ENCODE measurements around the gene PBXIP1. TPM values are rescaled to one million over a fixed set of nuclear protein-coding genes. Genes with fewer than 3 reads are reported as not detected.

Gene PBXIP1
- total RNA-seq, 1 donor from 2014 or later = 92.6 TPM

- no peak for DNase-seq (ENCODE audit: extremely low spot score, unreplicated experiment)
- no peaks in the 10 kb centered on the region for H3K9me3 Mint-ChIP-seq (ENCODE audit: unreplicated experiment)
- no peak for TF ChIP-seq CTCF (IDR thresholded peaks at IDR 0.05)
- peaks cover 16% of the 10 kb centered on the region for H3K36me3 Mint-ChIP-seq (ENCODE audit: unreplicated experiment)
- H3K27ac Mint-ChIP-seq (ENCODE audit: unreplicated experiment) = no peak overlapping the region
- no peak overlapping the region for H3K4me3 Mint-ChIP-seq (ENCODE audit: unreplicated experiment)
- H3K27me3 Mint-ChIP-seq (ENCODE audit: unreplicated experiment) = no peaks in the 10 kb centered on the region
- peaks cover 13% of the 10 kb centered on the region for H3K4me1 Mint-ChIP-seq (ENCODE audit: unreplicated experiment)
Observed at GRCh38 chr1:154948079-154948478, 7.8 kb downstream of the PBXIP1 start.

GRCh38 chr1:154945962-154946850 lies 9.7 kb downstream of the PBXIP1 start:
- Mint-ChIP-seq H3K27me3 (ENCODE audit: unreplicated experiment) (no peaks in the 10 kb centered on the region), H3K36me3 (ENCODE audit: unreplicated experiment) (peaks cover 14% of the 10 kb centered on the region), H3K9me3 (ENCODE audit: unreplicated experiment) (no peaks in the 10 kb centered on the region), H3K4me1 (ENCODE audit: unreplicated experiment) (no peaks in the 10 kb centered on the region), H3K27ac (ENCODE audit: unreplicated experiment) (no peak overlapping the region), H3K4me3 (ENCODE audit: unreplicated experiment) (no peak overlapping the region)
- no peak for TF ChIP-seq CTCF (IDR thresholded peaks at IDR 0.05)
- no peak for DNase-seq (ENCODE audit: extremely low spot score, unreplicated experiment)

- H3K36me3 Mint-ChIP-seq (ENCODE audit: unreplicated experiment) = peaks cover 9% of the 10 kb centered on the region
- no peak for DNase-seq (ENCODE audit: extremely low spot score, unreplicated experiment)
- TF ChIP-seq CTCF (IDR thresholded peaks at IDR 0.05) = no peak
Observed at GRCh38 chr1:154945160-154945961, 10.5 kb downstream of the PBXIP1 start.

GRCh38 chr1:154944401-154945159 lies 11.3 kb downstream of the PBXIP1 start:
- TF ChIP-seq CTCF (IDR thresholded peaks at IDR 0.05) = no peak
- no peaks in the 10 kb centered on the region for H3K27me3 Mint-ChIP-seq (ENCODE audit: unreplicated experiment)
- no peaks in the 10 kb centered on the region for H3K4me1 Mint-ChIP-seq (ENCODE audit: unreplicated experiment)
- H3K27ac Mint-ChIP-seq (ENCODE audit: unreplicated experiment) = no peak overlapping the region
- H3K4me3 Mint-ChIP-seq (ENCODE audit: unreplicated experiment) = no peak overlapping the region
- no peak for DNase-seq (ENCODE audit: extremely low spot score, unreplicated experiment)
- peaks cover 9% of the 10 kb centered on the region for H3K36me3 Mint-ChIP-seq (ENCODE audit: unreplicated experiment)
- no peaks in the 10 kb centered on the region for H3K9me3 Mint-ChIP-seq (ENCODE audit: unreplicated experiment)

More at GRCh38 chr1:154945160-154945961, 10.5 kb downstream of the PBXIP1 start:
- Mint-ChIP-seq H3K27ac (ENCODE audit: unreplicated experiment) (no peak overlapping the region), H3K4me3 (ENCODE audit: unreplicated experiment) (no peak overlapping the region), H3K27me3 (ENCODE audit: unreplicated experiment) (no peaks in the 10 kb centered on the region), H3K4me1 (ENCODE audit: unreplicated experiment) (no peaks in the 10 kb centered on the region), H3K9me3 (ENCODE audit: unreplicated experiment) (no peaks in the 10 kb centered on the region)
